HTERT RPE-1 (cell line): ENCODE measurements around the gene CPLX3.
"Not testable (repeated sequence)": the region's sequence is repeated elsewhere in the genome, so short reads cannot be mapped to it uniquely, and the experiment has no call there.

Source experiments
- in situ Hi-C: fragments of 300-500 bp; cut with MboI; formaldehyde crosslinking; loops from 4 replicates; pipeline ENCODE4 v1.14.3; 2020; ENCODE audit warnings: low sequenced_read_pairs

CPLX3 gene, protein sequence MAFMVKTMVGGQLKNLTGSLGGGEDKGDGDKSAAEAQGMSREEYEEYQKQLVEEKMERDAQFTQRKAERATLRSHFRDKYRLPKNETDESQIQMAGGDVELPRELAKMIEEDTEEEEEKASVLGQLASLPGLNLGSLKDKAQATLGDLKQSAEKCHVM

DNA sequence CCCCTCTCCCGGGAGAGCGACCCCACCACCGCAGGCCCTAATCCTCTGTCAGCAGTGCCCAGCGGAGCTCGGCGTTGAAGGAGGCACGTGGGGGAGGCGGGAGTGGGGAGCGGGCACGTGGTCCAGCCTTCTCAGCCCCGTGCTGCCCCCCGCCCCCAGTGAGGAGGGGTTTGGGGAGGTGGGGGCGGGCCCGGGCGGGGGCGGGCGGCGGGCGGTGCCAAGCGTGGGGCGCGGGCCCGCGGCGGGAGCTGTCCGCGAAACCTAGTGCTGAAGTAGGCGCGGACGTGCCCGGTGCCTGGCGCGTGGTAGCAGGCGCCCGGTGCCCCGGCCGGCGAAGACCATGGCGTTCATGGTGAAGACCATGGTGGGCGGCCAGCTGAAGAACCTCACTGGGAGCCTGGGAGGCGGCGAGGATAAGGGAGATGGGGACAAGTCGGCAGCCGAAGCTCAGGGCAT, at the start of gene CPLX3:
Gene CPLX3, plus strand, starts transcription at position 264 of the 456 bp plus-strand sequence. Its CDS starts 77 bp downstream, at position 341.
- in situ Hi-C loops: no loop called here

DNA sequence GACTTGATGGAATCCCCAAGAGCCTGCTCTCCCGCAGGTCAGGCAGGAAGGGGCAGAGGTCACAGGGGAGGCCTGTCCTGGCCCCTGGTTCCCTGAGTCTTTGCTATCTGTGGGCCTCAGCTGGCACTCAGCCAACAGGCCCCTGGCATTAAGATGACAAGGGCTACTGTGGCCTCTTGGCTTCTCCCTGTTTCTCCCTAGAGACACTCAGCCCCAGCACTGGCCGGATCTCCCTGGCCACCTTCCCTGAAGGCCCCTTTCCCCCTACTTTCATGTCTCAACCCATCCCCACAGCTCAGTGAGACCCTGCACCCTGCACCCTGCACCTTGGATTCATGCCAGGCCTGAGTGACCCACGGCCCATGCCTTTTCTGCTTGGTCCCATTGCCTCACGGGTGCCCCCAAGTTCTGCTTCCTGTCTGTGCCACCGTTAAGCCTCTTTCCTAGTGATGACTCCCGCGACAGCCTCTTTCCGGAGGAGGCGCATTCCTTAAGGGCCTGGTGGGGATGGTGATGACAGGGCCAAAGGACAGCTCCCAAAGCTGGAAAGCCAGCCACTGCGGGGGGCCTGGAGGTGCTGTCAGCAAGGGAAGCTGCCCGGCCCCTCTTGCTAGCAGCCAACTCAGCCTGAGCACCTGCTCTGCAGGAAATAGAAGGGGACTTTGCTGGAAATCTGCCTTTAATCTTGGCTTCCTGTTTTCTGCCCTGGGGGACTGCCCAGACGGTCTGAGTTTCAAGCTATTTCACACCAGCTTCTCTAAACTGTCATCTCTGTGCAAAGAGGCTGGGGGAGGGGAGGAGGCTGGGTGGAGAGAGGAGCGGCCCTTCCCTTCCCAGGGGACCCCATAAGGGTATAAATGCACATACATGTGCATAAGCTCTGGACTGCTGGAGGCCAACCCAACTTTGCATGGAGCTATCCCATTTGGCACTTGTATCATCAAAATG, 49.3 kb upstream of the CPLX3 start:
- in situ Hi-C loops: no loop called here

DNA sequence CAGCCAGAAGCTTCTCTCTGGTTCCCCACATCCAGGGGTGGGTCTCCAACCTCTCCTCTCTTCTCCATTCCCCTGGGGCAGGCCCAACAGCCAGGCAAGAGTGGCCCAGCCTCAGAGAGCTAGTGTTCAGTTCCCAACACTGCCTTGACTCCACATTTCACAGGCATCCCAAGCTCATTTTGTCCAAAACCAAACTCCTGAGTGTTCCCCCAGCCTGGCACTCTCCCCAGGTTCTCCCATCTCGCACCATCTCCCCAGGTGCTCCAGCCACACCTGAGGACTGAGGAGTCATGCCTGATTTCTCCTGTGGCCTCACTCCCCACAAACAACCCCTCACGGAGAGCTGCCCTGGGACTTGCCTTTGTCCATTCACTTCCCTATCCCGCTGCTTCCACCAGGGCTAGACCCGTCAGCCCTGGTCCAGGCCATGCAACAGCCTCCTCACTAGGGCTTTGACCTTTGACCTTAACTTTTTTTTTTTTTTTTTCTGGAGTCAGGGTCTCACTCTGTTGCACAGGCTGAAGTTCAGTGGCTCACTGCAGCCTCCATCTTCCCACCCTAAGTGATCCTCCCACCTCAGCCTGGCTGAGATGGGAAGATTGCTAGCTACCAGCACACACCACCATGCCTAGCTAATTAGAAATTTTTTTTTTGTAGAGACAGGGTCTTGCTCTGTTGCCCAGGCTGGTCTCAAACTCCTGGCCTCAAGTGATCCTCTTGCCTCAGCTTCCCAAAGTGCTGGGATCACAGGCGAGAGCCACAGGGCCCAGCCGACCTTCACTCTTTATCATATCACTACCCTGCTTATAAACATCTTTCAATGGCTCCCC, 48.4 kb upstream of the CPLX3 start:
- in situ Hi-C loops: no loop called here

DNA sequence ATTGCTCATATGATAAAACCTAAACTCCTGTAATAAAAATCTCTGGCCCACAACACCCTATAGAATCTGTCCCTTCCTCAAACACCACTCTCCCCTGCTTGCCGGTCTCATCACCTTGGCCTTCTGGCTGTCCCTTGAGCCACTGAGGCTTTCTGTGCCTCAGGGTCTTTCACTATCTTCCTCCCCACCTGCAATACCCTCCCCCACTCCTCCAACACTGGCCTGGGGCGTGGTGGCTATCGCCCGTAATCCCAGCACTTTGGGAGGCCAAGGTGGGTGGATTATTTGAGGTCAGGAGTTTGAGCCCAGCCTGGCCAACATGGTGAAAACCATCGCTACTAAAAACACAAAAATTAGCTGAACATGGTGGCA, 47.8 kb upstream of the CPLX3 start:
- in situ Hi-C loops: no loop called here

DNA sequence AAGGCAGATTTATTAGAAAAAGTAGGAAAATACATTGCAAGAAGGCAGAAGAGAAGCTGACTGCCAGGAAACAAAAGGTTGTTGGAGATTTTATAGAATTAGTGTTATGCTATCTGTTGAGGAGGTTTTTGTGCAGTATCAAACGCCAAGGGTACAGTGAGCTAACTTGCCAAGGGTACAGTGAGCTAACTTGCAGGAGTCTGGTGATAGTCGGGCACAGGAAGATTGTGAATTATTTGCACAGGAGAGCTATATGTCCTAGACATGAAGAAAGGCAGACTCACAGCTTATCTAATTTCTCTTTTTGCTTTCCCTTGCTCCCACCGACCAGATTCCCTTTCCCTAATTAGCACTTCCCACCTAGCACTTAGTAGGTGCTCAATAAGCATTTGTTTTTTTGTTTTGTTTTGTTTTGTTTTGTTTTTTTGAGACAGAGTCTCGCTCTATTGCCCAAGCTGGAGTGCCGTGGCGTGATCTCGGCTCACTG, 47.2 kb upstream of the CPLX3 start:
- in situ Hi-C loops: no loop called here

DNA sequence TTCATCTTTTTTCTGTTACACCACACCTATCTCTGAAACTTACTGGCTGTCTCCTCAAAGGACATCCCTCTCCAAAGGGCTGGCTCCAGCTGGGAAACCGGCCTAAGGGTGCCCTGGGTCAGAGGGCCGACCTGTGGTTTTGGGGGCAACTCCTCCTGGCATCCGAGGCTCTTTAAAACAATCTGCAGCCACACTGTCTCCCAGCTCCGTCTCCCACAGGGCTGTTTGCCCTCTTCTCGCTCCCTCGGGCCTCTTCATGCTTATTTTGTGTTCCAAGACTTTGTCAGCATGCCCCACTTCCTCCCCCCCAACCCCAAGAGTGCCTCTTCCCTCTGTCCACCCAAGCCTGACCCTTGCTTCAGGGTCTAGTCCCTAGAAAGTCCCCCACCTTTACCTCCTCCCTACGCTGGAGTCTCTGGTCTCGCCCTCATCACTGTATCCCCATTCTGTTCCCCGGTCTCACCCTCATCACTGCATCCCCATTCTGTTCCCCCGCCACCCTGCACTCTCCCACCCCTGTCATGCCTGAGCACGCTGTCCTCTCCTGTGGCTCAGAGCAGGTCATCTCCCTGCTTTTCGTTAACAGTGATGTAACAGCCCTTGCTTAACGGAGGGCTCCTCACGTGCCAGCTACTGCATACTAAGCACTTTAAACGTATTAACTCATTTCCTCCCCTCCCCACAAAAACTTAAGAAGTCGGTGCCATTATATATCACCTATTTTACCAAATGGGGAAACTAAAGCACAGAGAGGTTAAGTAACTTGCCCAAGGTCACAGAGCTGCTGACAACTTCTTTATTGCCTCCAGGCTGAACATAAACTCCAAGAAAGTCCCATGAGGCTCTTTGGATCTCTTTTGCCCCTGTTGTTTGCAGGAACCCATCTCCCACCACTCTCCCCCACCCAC, 45.6 kb upstream of the CPLX3 start:
- in situ Hi-C loops: no loop called here

DNA sequence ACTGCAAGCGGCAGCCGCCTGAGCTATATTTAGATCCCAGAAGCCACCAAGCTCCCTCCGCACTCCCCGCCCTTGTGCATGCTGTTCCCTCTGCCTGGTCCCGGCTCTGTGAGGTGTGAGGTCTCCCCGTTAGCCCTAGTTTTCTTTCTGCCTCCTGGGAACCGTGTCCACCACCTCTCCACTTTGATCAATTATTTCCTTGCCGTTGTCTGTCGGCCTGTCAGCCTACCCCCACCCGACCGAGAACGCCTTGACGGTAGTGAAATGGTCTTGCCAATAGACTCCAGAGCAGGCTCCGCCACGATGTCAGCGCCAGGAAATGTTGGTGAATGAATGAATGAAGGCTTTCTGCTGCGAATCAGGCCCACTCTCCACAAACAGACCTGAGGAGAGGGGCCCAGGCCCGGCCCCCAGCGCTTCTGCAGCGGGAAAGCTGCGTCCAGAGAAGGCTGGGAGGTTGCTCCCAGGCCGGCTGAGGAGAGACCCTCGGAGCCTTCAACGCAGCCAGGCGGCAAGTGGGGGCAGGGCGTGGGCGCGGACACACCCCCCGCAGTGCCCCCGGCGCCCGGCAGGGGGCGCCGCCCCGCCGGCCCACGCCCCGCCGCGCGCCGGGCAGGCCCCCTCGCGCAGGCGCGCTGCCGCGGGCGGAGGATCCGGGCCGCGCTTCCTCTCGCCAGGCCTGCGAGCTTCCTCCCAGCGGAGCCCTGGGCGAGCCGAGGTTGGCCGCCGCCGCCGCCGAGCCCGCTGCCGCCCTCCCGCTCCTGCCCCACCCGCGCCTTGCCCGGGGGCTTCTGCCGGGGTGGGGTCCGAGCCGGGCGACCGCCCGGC, 44.8 kb upstream of the CPLX3 start, which contains the start of gene CSK:
Gene CSK, plus strand, starts transcription at position 650 of the 828 bp plus-strand sequence. CDS start 16,218 bp downstream, outside the sequence.
- in situ Hi-C loops: no loop called here

DNA sequence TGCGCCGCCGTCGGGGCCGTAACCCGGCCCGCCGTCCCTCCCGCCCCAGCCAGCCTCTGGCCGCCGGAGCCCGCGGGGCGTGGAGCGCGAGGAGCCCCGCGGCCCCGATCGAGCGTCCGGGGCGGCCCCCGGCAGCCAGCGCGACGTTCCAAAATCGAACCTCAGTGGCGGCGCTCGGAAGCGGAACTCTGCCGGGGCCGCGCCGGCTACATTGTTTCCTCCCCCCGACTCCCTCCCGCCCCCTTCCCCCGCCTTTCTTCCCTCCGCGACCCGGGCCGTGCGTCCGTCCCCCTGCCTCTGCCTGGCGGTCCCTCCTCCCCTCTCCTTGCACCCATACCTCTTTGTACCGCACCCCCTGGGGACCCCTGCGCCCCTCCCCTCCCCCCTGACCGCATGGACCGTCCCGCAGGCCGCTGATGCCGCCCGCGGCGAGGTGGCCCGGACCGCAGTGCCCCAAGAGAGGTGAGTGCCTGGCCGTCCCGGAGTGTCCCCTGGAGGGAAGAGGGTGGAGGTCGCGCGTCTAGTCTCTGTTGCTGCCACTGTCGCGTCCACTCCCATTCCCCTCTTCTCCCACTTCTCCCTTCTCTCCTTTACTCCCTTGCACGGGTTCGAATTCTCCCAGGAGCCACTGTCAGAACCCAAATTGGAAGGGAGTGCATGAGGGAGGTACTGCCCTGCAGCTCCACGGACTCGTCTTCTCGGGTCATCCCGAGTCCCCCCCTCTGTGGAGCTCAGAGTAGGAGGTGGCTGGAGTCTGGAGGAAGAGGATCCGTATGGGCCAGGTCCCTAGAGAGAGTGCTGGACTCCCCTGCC, 44.0 kb upstream of the CPLX3 start:
- in situ Hi-C loops: no loop called here

DNA sequence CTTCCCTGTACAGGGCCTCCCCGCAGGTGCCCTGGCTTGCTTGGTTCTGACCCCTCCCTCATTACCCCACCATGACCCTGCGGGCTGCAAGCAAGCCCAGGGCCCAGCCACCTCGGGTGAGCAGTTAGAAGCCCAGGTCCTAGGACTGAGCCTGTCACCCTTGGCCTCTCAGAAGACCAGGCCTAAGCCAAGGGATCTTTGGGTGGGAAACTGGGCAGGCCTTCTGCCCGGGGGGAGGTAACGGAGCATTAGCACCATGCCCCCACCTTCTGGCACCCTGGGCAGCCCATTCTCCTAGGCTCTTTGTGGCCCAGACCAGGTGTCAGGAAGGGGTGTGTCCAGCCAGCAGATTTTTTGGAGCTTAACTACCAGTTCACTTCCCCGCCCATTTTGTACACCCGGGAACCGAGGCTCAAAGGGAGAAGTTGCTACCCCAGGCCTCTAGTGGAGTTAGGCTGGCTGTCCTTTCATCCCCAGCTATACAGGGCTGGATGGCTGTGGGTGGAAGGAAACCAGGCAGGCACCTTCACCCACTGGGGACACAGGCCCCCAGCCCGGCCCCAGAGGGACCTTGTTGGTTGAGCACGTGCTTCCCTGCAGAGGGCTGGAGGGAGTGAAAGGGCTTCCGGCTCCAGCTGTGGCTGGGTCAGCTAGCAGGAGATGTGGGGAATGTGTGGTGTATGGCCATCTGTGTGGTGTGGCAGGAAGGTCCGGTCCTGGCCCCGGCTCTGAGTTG, 43.2 kb upstream of the CPLX3 start:
- in situ Hi-C loops: no loop called here

DNA sequence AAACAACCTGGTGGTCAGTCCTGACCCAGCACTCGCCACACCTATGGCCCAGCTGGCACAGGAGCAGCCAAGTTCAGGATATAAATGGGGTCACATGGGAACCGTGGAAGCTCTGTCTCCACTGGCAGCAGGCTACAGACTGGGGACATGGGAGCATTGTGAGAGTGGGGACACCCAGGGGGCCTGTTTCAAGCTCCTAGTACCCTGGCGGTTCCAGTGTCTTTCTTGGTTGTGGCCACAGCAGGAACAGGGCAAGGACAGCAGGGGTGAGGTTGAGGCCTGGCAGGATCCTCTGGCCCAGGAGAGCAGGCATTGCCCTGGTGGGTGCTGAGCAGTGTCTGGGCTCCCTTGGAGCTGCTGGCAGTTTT, 42.6 kb upstream of the CPLX3 start:
- in situ Hi-C loops: no loop called here

DNA sequence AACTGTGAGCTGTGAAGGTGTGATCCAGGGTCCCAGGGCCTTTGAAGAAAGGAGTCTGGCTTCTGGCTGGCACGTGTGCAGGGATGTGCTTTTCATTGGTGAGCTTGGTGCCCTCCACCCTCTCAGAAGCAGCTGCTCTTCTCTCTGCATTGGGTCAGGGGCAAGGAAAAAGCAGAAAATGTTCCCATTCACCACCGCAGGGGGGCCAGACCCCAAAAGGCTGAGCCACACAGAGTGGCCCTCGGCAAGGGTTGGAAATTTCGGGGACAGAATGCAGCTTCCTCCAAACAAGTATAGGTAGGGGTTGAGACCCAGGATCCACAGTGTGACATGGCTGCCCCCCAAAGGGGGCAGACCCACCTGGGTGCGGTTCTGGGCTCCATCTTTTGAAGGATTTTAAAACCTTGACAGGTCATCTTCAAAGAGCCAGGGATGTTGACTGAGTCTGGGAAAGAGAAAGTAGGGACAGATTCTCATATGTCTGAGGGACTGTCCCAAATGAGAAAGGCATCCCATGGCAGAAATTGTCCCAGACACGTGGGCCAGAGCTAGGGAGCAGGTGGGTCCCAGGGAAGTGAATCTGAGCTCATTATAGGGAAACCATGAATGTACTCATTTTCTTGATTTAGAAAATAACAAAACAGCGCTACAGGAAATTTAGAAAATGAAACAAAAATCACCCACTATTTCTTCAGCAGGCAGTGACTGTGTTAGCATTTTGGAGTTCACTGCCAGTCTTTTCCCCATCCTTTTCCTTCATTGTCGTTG, 41.8 kb upstream of the CPLX3 start:
- in situ Hi-C loops: no loop called here

DNA sequence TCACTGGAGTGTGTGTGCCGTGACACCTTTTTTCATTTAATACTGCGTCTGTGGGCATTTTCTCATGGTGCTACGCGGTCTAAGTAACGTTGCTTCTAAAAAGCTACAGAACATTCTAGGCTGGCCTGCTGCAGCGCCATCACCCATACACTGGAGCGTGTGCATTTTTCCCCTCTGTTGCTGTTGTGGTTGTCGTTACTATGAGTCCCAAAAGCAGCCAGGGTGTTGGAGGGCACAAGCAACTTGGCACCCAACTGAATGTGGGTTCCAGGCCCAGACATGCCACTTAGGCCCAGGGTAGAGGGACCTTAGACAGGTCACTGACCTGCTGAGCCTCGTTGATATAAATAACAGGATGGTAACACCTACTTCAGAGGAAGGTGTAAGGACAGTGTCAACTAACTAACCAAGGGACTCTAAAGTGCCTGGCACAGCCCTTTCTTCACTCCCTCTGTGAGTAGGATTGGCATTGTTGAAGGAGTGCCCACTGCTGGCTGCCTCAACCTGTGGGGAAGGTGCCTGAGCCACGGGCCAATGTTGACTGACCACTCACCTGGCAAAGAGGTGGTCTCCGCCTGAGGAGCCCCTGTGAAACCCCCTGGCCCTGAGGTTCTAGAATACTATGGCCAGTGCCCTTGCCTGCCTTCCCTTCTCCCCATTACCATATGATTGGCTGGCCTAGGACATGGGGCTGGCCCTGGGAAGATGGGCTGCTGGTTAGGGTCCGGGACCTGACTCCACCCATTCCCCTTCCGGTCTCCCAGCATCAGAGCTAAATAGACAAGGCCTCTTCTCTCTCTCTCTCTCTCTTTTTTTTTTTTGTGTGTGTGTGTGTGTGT, 41.0 kb upstream of the CPLX3 start:
- in situ Hi-C loops: no loop called here

DNA sequence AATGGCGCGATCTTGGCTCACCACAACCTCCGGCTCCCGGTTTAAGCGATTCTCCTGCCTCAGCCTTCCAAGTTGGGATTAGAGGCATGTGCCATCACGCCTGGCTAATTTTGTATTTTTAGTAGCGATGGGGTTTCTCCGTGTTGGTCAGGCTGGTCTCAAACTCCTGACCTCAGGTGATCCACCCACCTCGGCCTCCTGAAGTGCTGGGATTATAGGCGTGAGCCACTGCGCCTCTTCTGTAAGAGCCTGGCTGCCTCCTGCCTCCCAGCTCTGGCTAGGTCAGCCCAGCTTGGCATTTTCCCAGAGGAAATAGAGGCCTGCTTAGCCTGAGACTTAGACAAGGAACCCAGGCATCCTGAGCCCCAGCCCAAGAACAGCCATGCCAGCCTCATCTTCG, 40.3 kb upstream of the CPLX3 start:
- in situ Hi-C loops: not testable (repeated sequence)

DNA sequence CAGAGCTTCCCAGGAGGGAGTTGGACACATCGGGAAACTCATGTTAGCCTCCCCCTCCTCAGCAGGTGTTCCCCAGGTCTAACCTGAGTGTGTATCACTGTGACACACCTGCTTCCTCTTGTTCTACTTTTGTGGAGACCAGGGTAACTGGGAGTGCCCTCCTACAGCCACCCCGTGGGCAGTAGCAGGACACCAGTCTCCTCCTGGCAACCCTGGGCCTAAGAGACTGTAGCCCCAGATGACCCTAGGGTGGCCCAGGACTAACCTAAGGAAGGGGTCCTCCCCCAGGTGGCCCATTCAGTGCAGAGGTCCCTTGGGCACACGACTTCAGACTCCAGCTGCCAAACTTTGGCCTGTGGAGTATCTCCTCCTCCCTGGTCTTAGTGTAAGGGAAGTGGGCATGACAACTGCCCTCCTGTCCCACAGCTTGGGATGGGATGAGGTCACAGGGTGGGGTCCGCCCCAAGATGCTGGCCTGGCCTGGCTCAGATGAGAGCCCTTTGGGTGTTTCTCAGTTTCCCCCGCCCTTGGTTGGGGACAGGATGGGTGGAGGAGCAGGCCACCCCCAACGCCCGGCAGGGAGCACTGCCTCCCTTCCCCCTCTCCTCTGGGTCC, 39.8 kb upstream of the CPLX3 start:
- in situ Hi-C loops: no loop called here

DNA sequence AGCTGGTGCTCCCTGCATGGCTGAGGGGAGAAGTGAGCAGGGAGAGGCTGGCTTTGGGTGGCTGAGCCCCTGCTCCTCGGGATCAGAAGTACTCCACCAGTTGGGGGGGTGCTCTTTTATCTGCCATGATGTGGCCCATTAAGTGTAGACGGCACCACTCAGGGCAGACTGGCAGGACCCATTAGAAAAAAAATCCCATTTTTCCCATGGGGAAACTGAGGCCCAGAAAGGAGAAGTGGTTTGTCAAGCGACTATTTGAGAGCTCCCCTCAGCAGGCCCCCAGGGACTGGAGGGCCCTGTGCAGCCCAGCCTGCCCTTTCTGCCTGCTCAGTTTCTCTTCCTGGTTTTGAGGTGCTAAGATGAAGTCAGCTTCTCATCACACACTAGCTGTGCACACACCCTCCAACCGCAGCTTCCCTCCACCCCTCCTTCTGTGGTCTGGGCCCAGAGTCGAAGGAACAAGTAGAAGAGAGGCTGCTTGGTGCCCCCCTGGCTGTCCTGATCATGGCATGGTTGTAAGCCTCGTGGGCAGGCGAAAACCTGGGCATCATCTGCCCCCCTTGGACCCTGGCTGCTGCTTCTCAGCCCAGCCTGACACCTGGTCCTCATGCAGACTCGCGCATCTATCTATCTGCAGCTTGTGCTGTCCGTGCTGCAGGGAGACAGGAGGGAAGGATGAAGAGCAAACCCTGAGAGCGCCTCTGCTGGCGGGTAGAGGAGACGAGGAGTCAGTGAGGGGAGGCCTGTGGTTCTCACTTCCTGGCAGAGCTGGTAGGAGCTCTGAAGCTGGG, 39.0 kb upstream of the CPLX3 start:
- in situ Hi-C loops: no loop called here
